ENCODE data around the gene TMEM150C.

TMEM150C gene

GRCh38 chr4:82585690-82586435 is 24.1 kb upstream of the TMEM150C start:
- TF ChIP-seq PPARA (CRISPR knock-in tag; IDR thresholded peaks at IDR 0.05; ENCODE audit: borderline replicate concordance) (no peak), RARB (CRISPR knock-in tag; IDR thresholded peaks at IDR 0.05) (no peak), ARNTL (CRISPR knock-in tag; IDR thresholded peaks at IDR 0.05; ENCODE audit: borderline replicate concordance, low read depth) (no peak), ISL1 (CRISPR knock-in tag; IDR thresholded peaks at IDR 0.05) (no peak), ZFP3 (CRISPR knock-in tag; IDR thresholded peaks at IDR 0.05) (no peak), ESRRG (CRISPR knock-in tag; IDR thresholded peaks at IDR 0.05) (no peak), POU6F1 (CRISPR knock-in tag; IDR thresholded peaks at IDR 0.05; ENCODE audit: borderline replicate concordance, low read depth) (no peak), SNAI2 (CRISPR knock-in tag; IDR thresholded peaks at IDR 0.05) (no peak), OSR1 (CRISPR knock-in tag; IDR thresholded peaks at IDR 0.05) (no peak), CREB5 (CRISPR knock-in tag; IDR thresholded peaks at IDR 0.05; ENCODE audit: low read depth) (no peak), ZNF8 (CRISPR knock-in tag; IDR thresholded peaks at IDR 0.05) (no peak), TOX (CRISPR knock-in tag; IDR thresholded peaks at IDR 0.05; ENCODE audit: borderline replicate concordance) (no peak)
- TF ChIP-seq, protein P1, sequence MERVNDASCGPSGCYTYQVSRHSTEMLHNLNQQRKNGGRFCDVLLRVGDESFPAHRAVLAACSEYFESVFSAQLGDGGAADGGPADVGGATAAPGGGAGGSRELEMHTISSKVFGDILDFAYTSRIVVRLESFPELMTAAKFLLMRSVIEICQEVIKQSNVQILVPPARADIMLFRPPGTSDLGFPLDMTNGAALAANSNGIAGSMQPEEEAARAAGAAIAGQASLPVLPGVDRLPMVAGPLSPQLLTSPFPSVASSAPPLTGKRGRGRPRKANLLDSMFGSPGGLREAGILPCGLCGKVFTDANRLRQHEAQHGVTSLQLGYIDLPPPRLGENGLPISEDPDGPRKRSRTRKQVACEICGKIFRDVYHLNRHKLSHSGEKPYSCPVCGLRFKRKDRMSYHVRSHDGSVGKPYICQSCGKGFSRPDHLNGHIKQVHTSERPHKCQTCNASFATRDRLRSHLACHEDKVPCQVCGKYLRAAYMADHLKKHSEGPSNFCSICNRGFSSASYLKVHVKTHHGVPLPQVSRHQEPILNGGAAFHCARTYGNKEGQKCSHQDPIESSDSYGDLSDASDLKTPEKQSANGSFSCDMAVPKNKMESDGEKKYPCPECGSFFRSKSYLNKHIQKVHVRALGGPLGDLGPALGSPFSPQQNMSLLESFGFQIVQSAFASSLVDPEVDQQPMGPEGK (CRISPR knock-in tag; IDR thresholded peaks at IDR 0.05; ENCODE audit: borderline replicate concordance) = no peak
- TF ChIP-seq, protein P2, sequence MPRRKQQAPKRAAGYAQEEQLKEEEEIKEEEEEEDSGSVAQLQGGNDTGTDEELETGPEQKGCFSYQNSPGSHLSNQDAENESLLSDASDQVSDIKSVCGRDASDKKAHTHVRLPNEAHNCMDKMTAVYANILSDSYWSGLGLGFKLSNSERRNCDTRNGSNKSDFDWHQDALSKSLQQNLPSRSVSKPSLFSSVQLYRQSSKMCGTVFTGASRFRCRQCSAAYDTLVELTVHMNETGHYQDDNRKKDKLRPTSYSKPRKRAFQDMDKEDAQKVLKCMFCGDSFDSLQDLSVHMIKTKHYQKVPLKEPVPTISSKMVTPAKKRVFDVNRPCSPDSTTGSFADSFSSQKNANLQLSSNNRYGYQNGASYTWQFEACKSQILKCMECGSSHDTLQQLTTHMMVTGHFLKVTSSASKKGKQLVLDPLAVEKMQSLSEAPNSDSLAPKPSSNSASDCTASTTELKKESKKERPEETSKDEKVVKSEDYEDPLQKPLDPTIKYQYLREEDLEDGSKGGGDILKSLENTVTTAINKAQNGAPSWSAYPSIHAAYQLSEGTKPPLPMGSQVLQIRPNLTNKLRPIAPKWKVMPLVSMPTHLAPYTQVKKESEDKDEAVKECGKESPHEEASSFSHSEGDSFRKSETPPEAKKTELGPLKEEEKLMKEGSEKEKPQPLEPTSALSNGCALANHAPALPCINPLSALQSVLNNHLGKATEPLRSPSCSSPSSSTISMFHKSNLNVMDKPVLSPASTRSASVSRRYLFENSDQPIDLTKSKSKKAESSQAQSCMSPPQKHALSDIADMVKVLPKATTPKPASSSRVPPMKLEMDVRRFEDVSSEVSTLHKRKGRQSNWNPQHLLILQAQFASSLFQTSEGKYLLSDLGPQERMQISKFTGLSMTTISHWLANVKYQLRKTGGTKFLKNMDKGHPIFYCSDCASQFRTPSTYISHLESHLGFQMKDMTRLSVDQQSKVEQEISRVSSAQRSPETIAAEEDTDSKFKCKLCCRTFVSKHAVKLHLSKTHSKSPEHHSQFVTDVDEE (CRISPR knock-in tag; IDR thresholded peaks at IDR 0.05) = no peak
- ATAC-seq = no peak

DNA sequence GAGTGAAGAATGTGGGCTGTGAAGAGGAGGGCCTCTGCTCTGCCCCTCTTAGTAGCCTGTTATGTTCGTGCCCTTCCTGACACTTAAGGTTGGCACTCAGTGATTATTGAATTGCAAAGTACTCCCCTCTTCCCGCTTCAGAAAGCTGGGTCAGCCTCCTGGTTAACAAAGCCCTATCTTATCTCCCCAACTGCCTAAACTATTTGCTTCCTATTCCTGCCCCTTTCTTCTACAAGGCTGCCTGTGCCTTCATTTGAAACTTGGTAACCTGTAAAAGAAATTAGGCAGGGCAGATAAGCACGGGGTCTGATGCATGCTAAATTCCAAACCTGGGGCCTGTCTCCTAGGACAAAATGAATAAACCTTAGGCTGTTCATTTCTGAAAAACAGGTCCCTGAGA is 23.1 kb upstream of the TMEM150C start:
- no peak for ATAC-seq
- TF ChIP-seq, protein P2 (CRISPR knock-in tag; IDR thresholded peaks at IDR 0.05) = no peak
- TF ChIP-seq ZNF8 (CRISPR knock-in tag; IDR thresholded peaks at IDR 0.05) (no peak), ARNTL (CRISPR knock-in tag; IDR thresholded peaks at IDR 0.05; ENCODE audit: borderline replicate concordance, low read depth) (no peak), CSDC2 (CRISPR knock-in tag; IDR thresholded peaks at IDR 0.05) (no peak)

DNA sequence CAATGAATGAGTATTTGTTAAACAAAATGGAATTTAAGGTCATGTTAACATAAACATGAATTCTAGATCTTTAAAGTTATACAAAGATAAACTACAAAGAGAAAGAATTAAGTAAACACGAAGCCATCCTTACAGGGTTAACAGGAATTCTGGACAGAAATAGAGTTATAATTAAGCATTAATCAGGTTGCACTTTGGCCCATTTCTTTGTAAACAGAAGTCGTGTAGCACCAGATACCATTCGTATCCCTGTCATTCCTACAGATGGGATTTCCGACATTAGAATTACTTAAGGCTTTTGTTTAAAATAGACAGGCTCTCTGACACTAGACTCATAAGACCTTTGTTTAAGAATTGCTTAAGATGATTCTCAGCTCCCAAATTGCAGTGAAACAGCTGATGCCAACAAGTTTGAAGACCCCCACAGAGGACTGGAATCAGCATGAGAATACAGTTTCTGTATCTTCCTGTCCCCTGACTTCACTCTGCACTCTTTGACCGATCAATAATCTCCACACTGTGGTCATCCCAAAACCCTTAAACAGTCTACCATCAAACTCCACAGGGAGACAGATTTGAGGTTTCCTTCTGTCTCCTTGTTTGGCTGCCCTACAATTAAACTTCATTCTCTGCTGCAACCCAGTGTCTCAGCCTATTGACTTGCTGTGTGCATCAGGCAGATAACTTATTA is 22.3 kb upstream of the TMEM150C start:
- no peak for ATAC-seq
- TF ChIP-seq ARNTL (CRISPR knock-in tag; IDR thresholded peaks at IDR 0.05; ENCODE audit: borderline replicate concordance, low read depth) (no peak), ZFP30 (CRISPR knock-in tag; IDR thresholded peaks at IDR 0.05) (no peak), ZC3H10 (CRISPR knock-in tag; IDR thresholded peaks at IDR 0.05) (no peak), ZFP3 (CRISPR knock-in tag; IDR thresholded peaks at IDR 0.05) (no peak), ZNF8 (CRISPR knock-in tag; IDR thresholded peaks at IDR 0.05) (no peak), TOX (CRISPR knock-in tag; IDR thresholded peaks at IDR 0.05; ENCODE audit: borderline replicate concordance) (no peak), CSDC2 (CRISPR knock-in tag; IDR thresholded peaks at IDR 0.05) (no peak), OSR1 (CRISPR knock-in tag; IDR thresholded peaks at IDR 0.05) (no peak)
- TF ChIP-seq, protein P2 (CRISPR knock-in tag; IDR thresholded peaks at IDR 0.05) = no peak
- TF ChIP-seq, protein P1 (CRISPR knock-in tag; IDR thresholded peaks at IDR 0.05; ENCODE audit: borderline replicate concordance) = no peak
